Skeletal muscle tissue (tissue), 4 donors: ENCODE data around the gene ZNF469. TPM values are rescaled to one million over a fixed set of nuclear protein-coding genes. Genes with fewer than 3 reads are reported as not detected.

ENCODE experiments used
- H3K27ac ChIP-seq: one replicate; pipeline ENCODE4 v1.7.0; 2013; ENCODE audit warnings: mild to moderate bottlenecking, low read depth, low read length, inconsistent platforms
- H3K27me3 ChIP-seq, 3 donors: one replicate each; pipeline ENCODE4 v1.7.0; 2013; ENCODE audit warnings: low read length in 3 of 3; ENCODE audit not compliant: control insufficient read depth in 3 of 3, insufficient read depth in 3 of 3
- H3K36me3 ChIP-seq, 3 donors: one replicate each; pipeline ENCODE4 v1.7.0; 2013; ENCODE audit warnings: low read length in 3 of 3; ENCODE audit not compliant: control insufficient read depth in 3 of 3, insufficient read depth in 3 of 3
- H3K4me1 ChIP-seq, 3 donors: one replicate each; pipeline ENCODE4 v1.7.0; 2013; ENCODE audit warnings: low read length in 3 of 3, mild to moderate bottlenecking in 3 of 3; ENCODE audit not compliant: control insufficient read depth in 3 of 3, insufficient read depth in 3 of 3
- H3K4me3 ChIP-seq, 3 donors: one replicate each; pipeline ENCODE4 v1.7.0; 2013; ENCODE audit warnings: low read length in 3 of 3
- H3K9ac ChIP-seq, 3 donors: one replicate each; pipeline ENCODE4 v1.7.0; 2013; ENCODE audit warnings: low read length in 3 of 3, mild to moderate bottlenecking in 3 of 3, moderate library complexity in 2 of 3, low read depth in 1 of 3
- H3K9me3 ChIP-seq, 3 donors: one replicate each; pipeline ENCODE4 v1.7.0; 2013; ENCODE audit warnings: low read length in 3 of 3; ENCODE audit not compliant: control insufficient read depth in 3 of 3
- total RNA-seq: library from RNA; depleted of rRNA; stranded (reverse); fragments of >200 nt; gene quantifications from one replicate; pipeline ENCODE4 v1.2.3, GENCODE V29; 2014
- donor health status: Osteomylitis.

Gene ZNF469
- total RNA-seq, 1 donor from 2014 or later: 3.7 TPM

GRCh38 chr16:88377961-88378360 lies 4.8 kb upstream of the ZNF469 start:
- Histone ChIP-seq H3K9ac (no peak overlapping the region), H3K4me3 (no peak overlapping the region), H3K9me3 (peaks cover 0 to 3% (median 0%) of the 10 kb centered on the region in 3 donors), H3K4me1 (peaks cover 8 to 12% (median 8%) of the 10 kb centered on the region in 3 donors), H3K36me3 (no peaks in the 10 kb centered on the region), H3K27ac (no peak overlapping the region), H3K27me3 (peaks cover 0 to 11% (median 0%) of the 10 kb centered on the region in 3 donors)

- Histone ChIP-seq H3K27ac (no peak overlapping the region), H3K9ac (no peak overlapping the region), H3K9me3 (peaks cover 0 to 3% (median 0%) of the 10 kb centered on the region in 3 donors), H3K36me3 (no peaks in the 10 kb centered on the region), H3K4me3 (no peak overlapping the region), H3K4me1 (peaks cover 8 to 12% (median 8%) of the 10 kb centered on the region in 3 donors), H3K27me3 (peaks cover 0 to 8% (median 0%) of the 10 kb centered on the region in 3 donors)
These were observed 4.4 kb upstream of the ZNF469 start for GRCh38 chr16:88378401-88378800.

GRCh38 chr16:88378836-88379693 lies 3.7 kb upstream of the ZNF469 start:
- Histone ChIP-seq H3K27ac (no peak overlapping the region), H3K27me3 (peaks cover 0 to 13% (median 3%) of the 10 kb centered on the region in 3 donors), H3K4me1 (peaks cover 11 to 16% (median 11%) of the 10 kb centered on the region in 3 donors), H3K4me3 (no peak overlapping the region), H3K9me3 (peaks cover 0 to 1% (median 0%) of the 10 kb centered on the region in 3 donors), H3K9ac (no peak overlapping the region), H3K36me3 (no peaks in the 10 kb centered on the region)

GRCh38 chr16:88379694-88380040 lies 3.1 kb upstream of the ZNF469 start:
- Histone ChIP-seq H3K36me3 (no peaks in the 10 kb centered on the region), H3K9me3 (no peaks in the 10 kb centered on the region), H3K4me1 (peaks cover 14 to 20% (median 17%) of the 10 kb centered on the region in 3 donors), H3K27ac (no peak overlapping the region), H3K27me3 (peaks cover 2 to 17% (median 4%) of the 10 kb centered on the region in 3 donors), H3K9ac (no peak overlapping the region), H3K4me3 (no peak overlapping the region)

- Histone ChIP-seq H3K4me3 (peak overlapping the region in 1 of 3 donors; percentile 22), H3K36me3 (no peaks in the 10 kb centered on the region), H3K4me1 (peaks cover 14 to 20% (median 18%) of the 10 kb centered on the region in 3 donors), H3K9ac (no peak overlapping the region), H3K9me3 (no peaks in the 10 kb centered on the region), H3K27ac (no peak overlapping the region), H3K27me3 (peaks cover 3 to 17% (median 4%) of the 10 kb centered on the region in 3 donors)
These were observed 2.7 kb upstream of the ZNF469 start for GRCh38 chr16:88380099-88380498.

- peak overlapping the region in 1 of 3 donors; percentile 22 for H3K4me3 ChIP-seq
- no peak overlapping the region for H3K27ac ChIP-seq
- H3K36me3 ChIP-seq: no peaks in the 10 kb centered on the region
- H3K9me3 ChIP-seq: no peaks in the 10 kb centered on the region
- H3K9ac ChIP-seq: no peak overlapping the region
- H3K27me3 ChIP-seq: peaks cover 3 to 17% (median 4%) of the 10 kb centered on the region in 3 donors
- H3K4me1 ChIP-seq: peaks cover 11 to 18% (median 16%) of the 10 kb centered on the region in 3 donors
These were observed 2.1 kb upstream of the ZNF469 start for GRCh38 chr16:88380619-88381018.

- Histone ChIP-seq H3K27ac (peak overlapping the region; percentile 45), H3K27me3 (peaks cover 3 to 17% (median 4%) of the 10 kb centered on the region in 3 donors), H3K36me3 (no peaks in the 10 kb centered on the region), H3K9ac (peak overlapping the region in 1 of 3 donors; percentile 72), H3K9me3 (no peaks in the 10 kb centered on the region), H3K4me3 (no peak overlapping the region), H3K4me1 (peaks cover 10 to 22% (median 15%) of the 10 kb centered on the region in 3 donors)
These were observed 823 bp upstream of the ZNF469 start for GRCh38 chr16:88381820-88382451.

- Histone ChIP-seq H3K9ac (peak overlapping the region in 1 of 3 donors; percentile 72), H3K4me3 (peak overlapping the region; percentile 39 to 66 (median 43)), H3K4me1 (peaks cover 17 to 37% (median 28%) of the 10 kb centered on the region in 3 donors), H3K27ac (no peak overlapping the region), H3K36me3 (no peaks in the 10 kb centered on the region), H3K9me3 (no peaks in the 10 kb centered on the region), H3K27me3 (peaks cover 3 to 13% (median 4%) of the 10 kb centered on the region in 3 donors)
These were observed 852 bp downstream of the ZNF469 start for GRCh38 chr16:88383401-88384221.

GRCh38 chr16:88384222-88385111 lies 1.7 kb downstream of the ZNF469 start:
- Histone ChIP-seq H3K27ac (no peak overlapping the region), H3K9me3 (no peaks in the 10 kb centered on the region), H3K4me3 (peak overlapping the region; percentile 39 to 66 (median 43)), H3K36me3 (no peaks in the 10 kb centered on the region), H3K4me1 (peaks cover 18 to 45% (median 37%) of the 10 kb centered on the region in 3 donors), H3K27me3 (peaks cover 3 to 13% (median 4%) of the 10 kb centered on the region in 3 donors), H3K9ac (peak overlapping the region in 1 of 3 donors; percentile 72)
